Endothelial cell (in vitro differentiated cells): Measurements from ENCODE around the gene RBM5. TPM values are rescaled to one million over a fixed set of nuclear protein-coding genes. Genes with fewer than 3 reads are reported as not detected.
A peak's percentile ranks its signal among the peaks of the same experiment; 100 is the strongest.

Experiments
- DNase-seq: peaks from one replicate; pipeline ENCODE4 v3.0.0; 2021; ENCODE audit warnings: low spot score
- H3K27ac Mint-ChIP-seq: one replicate; pipeline ENCODE4 v1.8.0; 2021; ENCODE audit warnings: mixed read lengths, inconsistent platforms; ENCODE audit not compliant: unreplicated experiment
- H3K27me3 Mint-ChIP-seq: one replicate; pipeline ENCODE4 v1.8.0; 2021; ENCODE audit warnings: mild to moderate bottlenecking, moderate library complexity, mixed read lengths, inconsistent platforms; ENCODE audit not compliant: unreplicated experiment
- H3K36me3 Mint-ChIP-seq: one replicate; pipeline ENCODE4 v1.8.0; 2021; ENCODE audit warnings: mild to moderate bottlenecking, low read depth, mixed read lengths, inconsistent platforms; ENCODE audit not compliant: unreplicated experiment
- H3K4me1 Mint-ChIP-seq: one replicate; pipeline ENCODE4 v1.8.0; 2021; ENCODE audit warnings: mild to moderate bottlenecking, mixed read lengths, inconsistent platforms; ENCODE audit not compliant: unreplicated experiment
- H3K4me3 Mint-ChIP-seq: one replicate; pipeline ENCODE4 v1.8.0; 2021; ENCODE audit warnings: mild to moderate bottlenecking, mixed read lengths, inconsistent platforms; ENCODE audit not compliant: unreplicated experiment
- H3K9me3 Mint-ChIP-seq: one replicate; pipeline ENCODE4 v1.8.0; 2021; ENCODE audit warnings: mixed read lengths, inconsistent platforms; ENCODE audit not compliant: unreplicated experiment
- CTCF ChIP-seq: fragments of 200-600 bp; sonication (generic); IDR thresholded peaks from one replicate; pipeline ENCODE4 v1.5.0; 2021; ENCODE audit warnings: antibody characterized with exemption; ENCODE audit not compliant: unreplicated experiment
- total RNA-seq: library from RNA; stranded (reverse); fragmentation: NEBNext Ultra II Directional; extraction: Animal tissue kit (Norgen Biotek cat#: 25700); gene quantifications from one replicate; pipeline ENCODE4 v1.2.1, GENCODE V29; 2021; ENCODE audit not compliant: unreplicated experiment

The RBM5 gene
- total RNA-seq, 1 donor from 2014 or later: 219 TPM

- peaks cover 56% of the 10 kb centered on the region for H3K36me3 Mint-ChIP-seq
- H3K27me3 Mint-ChIP-seq: no peaks in the 10 kb centered on the region
- H3K27ac Mint-ChIP-seq: no peak overlapping the region
- peaks cover 6% of the 10 kb centered on the region for H3K4me1 Mint-ChIP-seq
- peak overlapping the region; percentile 56 for H3K4me3 Mint-ChIP-seq
- TF ChIP-seq CTCF: no peak
- no peaks in the 10 kb centered on the region for H3K9me3 Mint-ChIP-seq
- no peak for DNase-seq
Measured at GRCh38 chr3:50095352-50095998, 6.8 kb downstream of the RBM5 start.

GRCh38 chr3:50100386-50100785 lies 11.7 kb downstream of the RBM5 start:
- no peaks in the 10 kb centered on the region for H3K9me3 Mint-ChIP-seq
- H3K36me3 Mint-ChIP-seq: peaks cover 60% of the 10 kb centered on the region
- no peak overlapping the region for H3K27ac Mint-ChIP-seq
- H3K4me3 Mint-ChIP-seq: no peak overlapping the region
- peaks cover 3% of the 10 kb centered on the region for H3K4me1 Mint-ChIP-seq
- TF ChIP-seq CTCF: no peak
- H3K27me3 Mint-ChIP-seq: no peaks in the 10 kb centered on the region
- DNase-seq: no peak

- Mint-ChIP-seq H3K27me3 (no peaks in the 10 kb centered on the region), H3K4me1 (peaks cover 3% of the 10 kb centered on the region), H3K36me3 (peaks cover 55% of the 10 kb centered on the region)
Measured at GRCh38 chr3:50100956-50101845, 12.5 kb downstream of the RBM5 start.

GRCh38 chr3:50102558-50102957 lies 13.8 kb downstream of the RBM5 start:
- Mint-ChIP-seq H3K4me3 (no peak overlapping the region), H3K27ac (no peak overlapping the region), H3K4me1 (peaks cover 3% of the 10 kb centered on the region), H3K9me3 (no peaks in the 10 kb centered on the region), H3K36me3 (peaks cover 58% of the 10 kb centered on the region), H3K27me3 (no peaks in the 10 kb centered on the region)
- no peak for DNase-seq
- no peak for TF ChIP-seq CTCF

More at GRCh38 chr3:50100956-50101845, 12.5 kb downstream of the RBM5 start:
- no peaks in the 10 kb centered on the region for H3K9me3 Mint-ChIP-seq
- no peak for DNase-seq
- H3K27ac Mint-ChIP-seq: no peak overlapping the region
- TF ChIP-seq CTCF: no peak
- no peak overlapping the region for H3K4me3 Mint-ChIP-seq

GRCh38 chr3:50111757-50112156 lies 23.0 kb downstream of the RBM5 start:
- Mint-ChIP-seq H3K4me3 (no peak overlapping the region), H3K9me3 (no peaks in the 10 kb centered on the region), H3K4me1 (no peaks in the 10 kb centered on the region), H3K27ac (no peak overlapping the region), H3K36me3 (peaks cover 68% of the 10 kb centered on the region), H3K27me3 (no peaks in the 10 kb centered on the region)
- DNase-seq: no peak
- no peak for TF ChIP-seq CTCF
